ENCODE data around the gene TPCN1.

The TPCN1 gene

DNA sequence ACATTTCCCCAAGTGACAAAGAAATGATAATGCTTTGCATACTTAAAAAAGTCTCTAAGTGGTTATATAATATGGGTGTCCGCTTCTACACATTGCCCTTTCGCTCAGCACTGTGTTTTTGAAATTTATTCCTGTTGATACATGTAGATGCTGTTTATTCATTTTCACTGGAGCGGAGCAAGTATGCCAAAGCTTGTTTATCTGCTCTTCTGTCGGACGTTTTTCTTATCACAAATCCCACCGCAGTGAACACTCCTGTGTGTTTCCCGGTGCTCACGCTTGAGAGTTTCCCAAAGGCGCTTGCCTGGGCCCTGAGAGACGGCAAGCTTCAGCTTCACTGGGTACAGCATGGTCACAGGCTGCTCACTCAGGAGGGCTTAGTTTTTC, 50.2 kb downstream of the TPCN1 start:
- no peak overlapping the region for H3K9ac ChIP-seq (ENCODE audit: low read length)

GRCh38 chr12:113271853-113272561, 50.7 kb downstream of the TPCN1 start:
- Histone ChIP-seq H3K27me3 (ENCODE audit: control insufficient read depth in 1 of 2, insufficient read depth in 2 of 2, low read length in 2 of 2) (no peaks in the 10 kb centered on the region), H3K9ac (ENCODE audit: low read length) (no peak overlapping the region), H3K4me3 (ENCODE audit: low read depth in 1 of 2, low read length in 2 of 2) (no peak overlapping the region), H3K4me1 (ENCODE audit: insufficient read depth, low read length) (peaks cover 15% of the 10 kb centered on the region), H3K36me3 (ENCODE audit: insufficient read depth, low read length) (peaks cover 55% of the 10 kb centered on the region), H3K9me3 (ENCODE audit: low read length) (no peaks in the 10 kb centered on the region), H3K27ac (ENCODE audit: low read depth, low read length) (peak overlapping the region; percentile 55)

More for the DNA sequence above, 50.2 kb downstream of the TPCN1 start:
- no peak overlapping the region for H3K4me3 ChIP-seq (ENCODE audit: low read depth in 1 of 2, low read length in 2 of 2)
- H3K36me3 ChIP-seq (ENCODE audit: insufficient read depth, low read length) = peaks cover 55% of the 10 kb centered on the region
- peaks cover 15% of the 10 kb centered on the region for H3K4me1 ChIP-seq (ENCODE audit: insufficient read depth, low read length)
- peak overlapping the region; percentile 55 for H3K27ac ChIP-seq (ENCODE audit: low read depth, low read length)
- H3K27me3 ChIP-seq (ENCODE audit: control insufficient read depth in 1 of 2, insufficient read depth in 2 of 2, low read length in 2 of 2) = no peaks in the 10 kb centered on the region
- no peaks in the 10 kb centered on the region for H3K9me3 ChIP-seq (ENCODE audit: low read length)

- Histone ChIP-seq H3K27me3 (ENCODE audit: control insufficient read depth in 1 of 2, insufficient read depth in 2 of 2, low read length in 2 of 2) (no peaks in the 10 kb centered on the region), H3K9me3 (ENCODE audit: low read length) (no peaks in the 10 kb centered on the region), H3K27ac (ENCODE audit: low read depth, low read length) (no peak overlapping the region), H3K4me3 (ENCODE audit: low read depth in 1 of 2, low read length in 2 of 2) (no peak overlapping the region), H3K36me3 (ENCODE audit: insufficient read depth, low read length) (peaks cover 55% of the 10 kb centered on the region), H3K9ac (ENCODE audit: low read length) (no peak overlapping the region), H3K4me1 (ENCODE audit: insufficient read depth, low read length) (peaks cover 15% of the 10 kb centered on the region)
Observed at GRCh38 chr12:113273053-113273725, 51.9 kb downstream of the TPCN1 start.

- H3K27ac ChIP-seq (ENCODE audit: low read depth, low read length) = no peak overlapping the region
- H3K4me1 ChIP-seq (ENCODE audit: insufficient read depth, low read length) = peaks cover 15% of the 10 kb centered on the region
- H3K4me3 ChIP-seq (ENCODE audit: low read depth in 1 of 2, low read length in 2 of 2) = no peak overlapping the region
- no peak overlapping the region for H3K9ac ChIP-seq (ENCODE audit: low read length)
- peaks cover 52% of the 10 kb centered on the region for H3K36me3 ChIP-seq (ENCODE audit: insufficient read depth, low read length)
- no peaks in the 10 kb centered on the region for H3K27me3 ChIP-seq (ENCODE audit: control insufficient read depth in 1 of 2, insufficient read depth in 2 of 2, low read length in 2 of 2)
- no peaks in the 10 kb centered on the region for H3K9me3 ChIP-seq (ENCODE audit: low read length)
Observed at GRCh38 chr12:113274848-113275247, 53.6 kb downstream of the TPCN1 start.

DNA sequence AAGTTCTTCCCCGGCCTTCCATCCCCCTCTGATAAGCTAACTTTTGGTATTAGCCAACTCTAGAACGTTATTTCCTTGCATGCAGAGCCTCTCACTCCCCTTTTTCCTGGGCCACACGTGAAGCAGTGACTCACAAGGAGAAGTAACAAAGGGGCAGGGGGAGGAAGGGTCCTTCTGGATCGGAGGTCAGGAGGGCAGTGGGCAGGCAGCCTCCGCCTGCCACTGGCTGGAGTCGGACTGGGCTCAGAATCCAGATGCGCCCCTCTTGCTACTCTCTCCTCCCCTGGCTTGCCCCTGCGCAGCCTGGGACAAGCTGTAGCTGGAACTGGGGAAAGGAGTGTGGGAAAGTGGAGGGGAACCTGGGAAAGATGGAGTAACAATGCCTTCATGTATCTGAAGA, 55.0 kb downstream of the TPCN1 start:
- Histone ChIP-seq H3K9me3 (ENCODE audit: low read length) (no peaks in the 10 kb centered on the region), H3K36me3 (ENCODE audit: insufficient read depth, low read length) (peaks cover 54% of the 10 kb centered on the region)

GRCh38 chr12:113276946-113277500, 55.8 kb downstream of the TPCN1 start:
- Histone ChIP-seq H3K9me3 (ENCODE audit: low read length) (no peaks in the 10 kb centered on the region), H3K27ac (ENCODE audit: low read depth, low read length) (no peak overlapping the region), H3K27me3 (ENCODE audit: control insufficient read depth in 1 of 2, insufficient read depth in 2 of 2, low read length in 2 of 2) (no peaks in the 10 kb centered on the region), H3K9ac (ENCODE audit: low read length) (no peak overlapping the region), H3K4me3 (ENCODE audit: low read depth in 1 of 2, low read length in 2 of 2) (no peak overlapping the region), H3K4me1 (ENCODE audit: insufficient read depth, low read length) (peaks cover 10% of the 10 kb centered on the region), H3K36me3 (ENCODE audit: insufficient read depth, low read length) (peaks cover 54% of the 10 kb centered on the region)

More for the DNA sequence above, 55.0 kb downstream of the TPCN1 start:
- no peak overlapping the region for H3K27ac ChIP-seq (ENCODE audit: low read depth, low read length)
- H3K9ac ChIP-seq (ENCODE audit: low read length) = no peak overlapping the region
- peaks cover 14% of the 10 kb centered on the region for H3K4me1 ChIP-seq (ENCODE audit: insufficient read depth, low read length)
- H3K27me3 ChIP-seq (ENCODE audit: control insufficient read depth in 1 of 2, insufficient read depth in 2 of 2, low read length in 2 of 2) = no peaks in the 10 kb centered on the region
- H3K4me3 ChIP-seq (ENCODE audit: low read depth in 1 of 2, low read length in 2 of 2) = no peak overlapping the region

DNA sequence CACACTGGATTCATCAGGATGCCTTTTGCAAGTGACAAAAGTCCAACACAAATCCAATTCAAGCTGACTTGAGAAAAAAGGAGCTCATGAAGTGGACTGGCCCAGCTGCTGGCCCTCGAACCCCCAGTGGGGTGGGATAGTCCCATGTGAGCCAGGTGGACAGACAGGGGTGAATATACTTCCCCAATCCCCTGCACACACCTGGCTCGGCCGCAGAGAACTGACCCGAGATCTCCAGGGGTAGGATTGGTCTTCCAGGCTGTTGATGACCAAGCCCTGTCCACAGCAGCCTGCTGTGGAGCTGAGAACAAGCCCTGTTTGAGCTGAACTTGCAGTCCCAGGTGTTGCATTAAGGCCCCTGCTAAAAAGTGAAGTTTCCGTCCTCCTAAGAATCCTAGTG, 56.2 kb downstream of the TPCN1 start:
- Histone ChIP-seq H3K36me3 (ENCODE audit: insufficient read depth, low read length) (peaks cover 54% of the 10 kb centered on the region), H3K27me3 (ENCODE audit: control insufficient read depth in 1 of 2, insufficient read depth in 2 of 2, low read length in 2 of 2) (no peaks in the 10 kb centered on the region), H3K27ac (ENCODE audit: low read depth, low read length) (no peak overlapping the region), H3K9ac (ENCODE audit: low read length) (no peak overlapping the region), H3K4me1 (ENCODE audit: insufficient read depth, low read length) (peaks cover 7% of the 10 kb centered on the region), H3K9me3 (ENCODE audit: low read length) (no peaks in the 10 kb centered on the region), H3K4me3 (ENCODE audit: low read depth in 1 of 2, low read length in 2 of 2) (no peak overlapping the region)

DNA sequence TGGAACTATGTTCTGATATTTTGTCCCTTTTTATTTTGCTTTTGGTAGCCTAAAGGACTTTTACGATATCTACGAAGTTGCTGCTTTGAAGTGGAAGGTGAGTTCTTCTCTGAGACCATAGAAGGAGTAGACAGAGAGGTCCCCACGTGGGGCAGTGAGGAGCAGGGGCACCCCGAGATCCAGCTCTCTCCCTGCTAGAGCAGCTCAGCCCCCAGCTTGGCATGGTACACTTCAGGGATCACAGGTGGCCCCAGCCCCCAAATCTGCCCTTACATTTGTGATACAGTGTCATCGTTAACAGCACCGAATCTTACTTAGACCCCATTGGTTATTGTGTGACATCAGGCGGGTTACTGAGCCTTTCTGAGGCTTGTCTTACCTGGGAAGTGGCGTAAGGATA, 56.9 kb downstream of the TPCN1 start:
- H3K27me3 ChIP-seq (ENCODE audit: control insufficient read depth in 1 of 2, insufficient read depth in 2 of 2, low read length in 2 of 2) = no peaks in the 10 kb centered on the region
- no peak overlapping the region for H3K9ac ChIP-seq (ENCODE audit: low read length)
- no peak overlapping the region for H3K27ac ChIP-seq (ENCODE audit: low read depth, low read length)
- peaks cover under 1% of the 10 kb centered on the region for H3K4me1 ChIP-seq (ENCODE audit: insufficient read depth, low read length)
- H3K4me3 ChIP-seq (ENCODE audit: low read depth in 1 of 2, low read length in 2 of 2) = no peak overlapping the region
- H3K36me3 ChIP-seq (ENCODE audit: insufficient read depth, low read length) = peaks cover 49% of the 10 kb centered on the region
- no peaks in the 10 kb centered on the region for H3K9me3 ChIP-seq (ENCODE audit: low read length)

GRCh38 chr12:113278633-113279032, 57.4 kb downstream of the TPCN1 start:
- Histone ChIP-seq H3K9ac (ENCODE audit: low read length) (no peak overlapping the region), H3K4me1 (ENCODE audit: insufficient read depth, low read length) (no peaks in the 10 kb centered on the region), H3K27me3 (ENCODE audit: control insufficient read depth in 1 of 2, insufficient read depth in 2 of 2, low read length in 2 of 2) (no peaks in the 10 kb centered on the region), H3K4me3 (ENCODE audit: low read depth in 1 of 2, low read length in 2 of 2) (no peak overlapping the region), H3K36me3 (ENCODE audit: insufficient read depth, low read length) (peaks cover 46% of the 10 kb centered on the region), H3K9me3 (ENCODE audit: low read length) (no peaks in the 10 kb centered on the region), H3K27ac (ENCODE audit: low read depth, low read length) (no peak overlapping the region)

DNA sequence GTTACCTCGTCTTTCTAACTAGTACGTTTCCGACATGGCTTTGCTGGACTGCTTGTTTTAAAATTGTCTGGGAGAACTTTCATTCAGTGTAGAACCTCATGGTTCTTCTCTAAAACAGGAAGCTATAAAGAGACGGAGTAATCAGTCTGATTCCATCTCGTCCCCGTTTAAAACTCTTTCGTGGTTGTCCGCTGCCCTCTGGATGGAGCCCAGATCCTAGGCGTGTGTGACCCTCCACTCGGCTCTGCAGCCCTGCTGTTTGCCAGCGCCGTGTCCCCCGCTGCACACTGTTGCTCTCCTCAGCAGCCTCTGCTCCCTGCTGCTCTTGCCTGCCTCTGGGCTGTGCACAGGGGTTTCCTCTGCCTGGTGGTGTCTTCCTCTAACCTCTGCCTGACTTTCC, 63.5 kb downstream of the TPCN1 start:
- Histone ChIP-seq H3K9me3 (ENCODE audit: low read length) (no peaks in the 10 kb centered on the region), H3K27me3 (ENCODE audit: control insufficient read depth in 1 of 2, insufficient read depth in 2 of 2, low read length in 2 of 2) (no peaks in the 10 kb centered on the region), H3K27ac (ENCODE audit: low read depth, low read length) (no peak overlapping the region), H3K4me3 (ENCODE audit: low read depth in 1 of 2, low read length in 2 of 2) (no peak overlapping the region), H3K36me3 (ENCODE audit: insufficient read depth, low read length) (peaks cover 52% of the 10 kb centered on the region), H3K9ac (ENCODE audit: low read length) (no peak overlapping the region), H3K4me1 (ENCODE audit: insufficient read depth, low read length) (no peaks in the 10 kb centered on the region)

DNA sequence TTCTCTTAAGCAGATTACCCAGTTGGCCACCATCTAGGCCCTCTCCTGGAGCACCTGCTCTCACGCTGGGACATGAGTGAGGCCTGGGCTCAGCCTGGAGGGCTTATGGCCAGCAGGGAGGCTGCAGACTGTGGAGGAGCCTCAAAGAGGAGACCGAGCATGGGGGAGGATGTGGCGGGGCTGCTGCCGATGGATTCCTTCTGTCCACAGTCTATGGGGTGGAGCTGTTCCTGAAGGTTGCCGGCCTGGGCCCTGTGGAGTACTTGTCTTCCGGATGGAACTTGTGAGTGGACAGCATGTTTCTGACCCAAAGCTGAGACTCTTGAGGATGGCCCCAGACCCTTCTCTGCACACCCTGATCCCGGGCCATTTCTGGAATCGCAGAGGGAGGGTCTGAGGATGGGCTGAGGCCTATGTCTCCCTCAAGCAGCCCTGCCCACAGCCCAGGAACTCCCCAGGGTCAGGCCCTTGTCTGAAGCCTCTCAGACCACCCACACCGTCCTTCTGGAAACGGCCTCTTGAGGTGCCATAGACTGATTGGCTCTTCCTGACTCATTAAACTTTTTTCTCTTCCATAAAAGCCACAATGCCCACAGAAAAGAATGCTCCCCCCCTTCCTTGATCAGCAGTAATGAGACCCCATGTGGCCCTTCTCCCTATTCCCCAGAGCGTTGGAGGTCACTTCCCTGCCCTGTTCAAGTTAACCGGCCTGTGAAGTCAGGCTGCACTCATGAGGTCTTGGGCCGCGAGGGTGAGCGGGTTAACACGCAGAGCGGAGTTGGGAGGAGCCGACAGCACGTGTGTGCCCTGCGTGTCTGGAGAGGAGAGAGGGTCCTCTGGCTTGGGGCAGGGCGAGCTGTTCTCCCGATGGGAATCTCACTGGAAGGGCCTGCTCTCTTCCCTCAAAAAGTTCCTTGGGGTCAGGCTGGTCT, 64.7 kb downstream of the TPCN1 start:
- Histone ChIP-seq H3K27me3 (ENCODE audit: control insufficient read depth in 1 of 2, insufficient read depth in 2 of 2, low read length in 2 of 2) (no peaks in the 10 kb centered on the region), H3K9ac (ENCODE audit: low read length) (no peak overlapping the region), H3K4me1 (ENCODE audit: insufficient read depth, low read length) (no peaks in the 10 kb centered on the region), H3K27ac (ENCODE audit: low read depth, low read length) (no peak overlapping the region), H3K9me3 (ENCODE audit: low read length) (no peaks in the 10 kb centered on the region), H3K36me3 (ENCODE audit: insufficient read depth, low read length) (peaks cover 60% of the 10 kb centered on the region), H3K4me3 (ENCODE audit: low read depth in 1 of 2, low read length in 2 of 2) (no peak overlapping the region)

All from muscle layer of colon (tissue), 2 donors.